HepG2 (cell line): ENCODE data around the gene TVP23A. TPM values are rescaled to one million over a fixed set of nuclear protein-coding genes. Genes with fewer than 3 reads are reported as not detected.
A peak's percentile ranks its signal among the peaks of the same experiment; 100 is the strongest.

ENCODE experiments used
- ATAD3A ChIP-seq: sonication (generic); formaldehyde crosslinking; IDR thresholded peaks from 2 replicates; pipeline ENCODE4 v1.4.0; 2020; ENCODE audit warnings: missing genetic modification reagents
- CREB1 ChIP-seq, 2 experiments: fragments of 450-650 bp in 1 of 2; IDR thresholded peaks; 2 replicates each; pipeline ENCODE4 v1.6.1; 2016 to 2017; ENCODE audit warnings: control low read depth in 1 of 2, mild to moderate bottlenecking in 1 of 2, missing compliant biosample characterization in 1 of 2, missing genetic modification characterization in 1 of 2
- FLYWCH1 ChIP-seq: sonication (generic); formaldehyde crosslinking; IDR thresholded peaks from 2 replicates; pipeline ENCODE4 v1.8.1; 2023; ENCODE audit warnings: mild to moderate bottlenecking, missing genetic modification reagents
- FOXM1 ChIP-seq: sonication (generic); formaldehyde crosslinking; IDR thresholded peaks from 2 replicates; pipeline ENCODE4 v1.5.0; 2020; ENCODE audit warnings: missing genetic modification reagents
- NR0B2 ChIP-seq: sonication (generic); formaldehyde crosslinking; IDR thresholded peaks from 2 replicates; pipeline ENCODE4 v1.4.0; 2020; ENCODE audit warnings: mild to moderate bottlenecking, missing genetic modification reagents
- PHB2 ChIP-seq: fragments of 450-650 bp; IDR thresholded peaks from 2 replicates; pipeline ENCODE4 v1.6.1; 2018; ENCODE audit not compliant: partially characterized antibody
- PHF21A ChIP-seq: sonication (generic); formaldehyde crosslinking; IDR thresholded peaks from 2 replicates; pipeline ENCODE4 v1.5.0; 2020; ENCODE audit warnings: mild to moderate bottlenecking, missing genetic modification reagents
- POLR2AphosphoS5 ChIP-seq: IDR thresholded peaks from 2 replicates; pipeline ENCODE4 v1.6.1; 2012; ENCODE audit warnings: low read depth, low read length
- SRF ChIP-seq: IDR thresholded peaks from 2 replicates; pipeline ENCODE4 v1.6.1; 2011; ENCODE audit warnings: mild to moderate bottlenecking, low read depth, low read length, moderate library complexity
- TERF1 ChIP-seq: sonication (generic); formaldehyde crosslinking; IDR thresholded peaks from 2 replicates; pipeline ENCODE4 v1.8.0; 2022; ENCODE audit warnings: mild to moderate bottlenecking, missing genetic modification reagents, moderate library complexity
- YEATS4 ChIP-seq: sonication (generic); formaldehyde crosslinking; IDR thresholded peaks from 2 replicates; pipeline ENCODE4 v1.4.0; 2020; ENCODE audit warnings: missing genetic modification reagents, borderline replicate concordance
- ZNF225 ChIP-seq: sonication (generic); formaldehyde crosslinking; IDR thresholded peaks from 2 replicates; pipeline ENCODE4 v1.4.0; 2020; ENCODE audit warnings: mild to moderate bottlenecking, missing genetic modification reagents
- ZNF44 ChIP-seq: sonication (generic); formaldehyde crosslinking; IDR thresholded peaks from 2 replicates; pipeline ENCODE4 v1.5.1; 2020; ENCODE audit warnings: mild to moderate bottlenecking, missing genetic modification reagents
- ZNF460 ChIP-seq: sonication (generic); formaldehyde crosslinking; IDR thresholded peaks from 2 replicates; pipeline ENCODE4 v1.5.1; 2020; ENCODE audit warnings: missing genetic modification reagents, mild to moderate bottlenecking, borderline replicate concordance
- ZNF605 ChIP-seq: sonication (generic); formaldehyde crosslinking; IDR thresholded peaks from 2 replicates; pipeline ENCODE4 v1.8.0; 2022; ENCODE audit warnings: mild to moderate bottlenecking, missing genetic modification reagents
- ZNF629 ChIP-seq: sonication (generic); formaldehyde crosslinking; conservative IDR thresholded peaks from 2 replicates; pipeline ENCODE4 v1.5.0; 2020; ENCODE audit warnings: missing genetic modification reagents
- ZNF652 ChIP-seq: IDR thresholded peaks from 2 replicates; pipeline ENCODE4 v1.6.1; 2016; ENCODE audit warnings: low read depth, borderline replicate concordance
- ZNF709 ChIP-seq: sonication (generic); formaldehyde crosslinking; IDR thresholded peaks from 2 replicates; pipeline ENCODE4 v1.5.0; 2020; ENCODE audit warnings: mild to moderate bottlenecking, missing genetic modification reagents
- polyA plus RNA-seq, 8 experiments: library from polyadenylated mRNA; depleted of rRNA in 3 of 8; stranded (reverse) in 7 of 8; unstranded in 1 of 8; fragments of >200 nt; fragmentation: Illumina TruSeq in 4 of 8; extraction: Trizol in 4 of 8; gene quantifications; 2 replicates each; pipeline versions ENCODE4 v1.2.1 to v1.2.3, GENCODE V29; 2011 to 2016; ENCODE audit warnings: low read depth in 4 of 8, missing spikeins in 1 of 8, mixed read lengths in 1 of 8; ENCODE audit not compliant: insufficient read depth in 1 of 8
- total RNA-seq, 5 experiments: library from RNA; depleted of rRNA; stranded (reverse); fragments of >200 nt; fragmentation: Illumina TruSeq; extraction: Trizol; gene quantifications; 2 replicates each; pipeline ENCODE4 v1.2.3, GENCODE V29; 2016; ENCODE audit warnings: low read depth in 1 of 5
- TF ChIP-seq, protein P1 (sequence below): sonication (generic); formaldehyde crosslinking; IDR thresholded peaks from 2 replicates; pipeline ENCODE4 v1.9.0; 2021; ENCODE audit warnings: missing genetic modification reagents, borderline replicate concordance
- TF ChIP-seq, protein P2 (sequence below): sonication (generic); formaldehyde crosslinking; IDR thresholded peaks from 2 replicates; pipeline ENCODE4 v1.5.0; 2020; ENCODE audit warnings: missing genetic modification reagents
- TF ChIP-seq, protein P3 (sequence below): sonication (generic); formaldehyde crosslinking; IDR thresholded peaks from 2 replicates; pipeline ENCODE4 v1.4.0; 2020; ENCODE audit warnings: missing genetic modification reagents

Gene TVP23A
- total and polyA plus RNA-seq, 2 of the 13 experiments (the other 11 are each of a cell fraction or from before 2014, with no cell fraction given) = not detected

DNA sequence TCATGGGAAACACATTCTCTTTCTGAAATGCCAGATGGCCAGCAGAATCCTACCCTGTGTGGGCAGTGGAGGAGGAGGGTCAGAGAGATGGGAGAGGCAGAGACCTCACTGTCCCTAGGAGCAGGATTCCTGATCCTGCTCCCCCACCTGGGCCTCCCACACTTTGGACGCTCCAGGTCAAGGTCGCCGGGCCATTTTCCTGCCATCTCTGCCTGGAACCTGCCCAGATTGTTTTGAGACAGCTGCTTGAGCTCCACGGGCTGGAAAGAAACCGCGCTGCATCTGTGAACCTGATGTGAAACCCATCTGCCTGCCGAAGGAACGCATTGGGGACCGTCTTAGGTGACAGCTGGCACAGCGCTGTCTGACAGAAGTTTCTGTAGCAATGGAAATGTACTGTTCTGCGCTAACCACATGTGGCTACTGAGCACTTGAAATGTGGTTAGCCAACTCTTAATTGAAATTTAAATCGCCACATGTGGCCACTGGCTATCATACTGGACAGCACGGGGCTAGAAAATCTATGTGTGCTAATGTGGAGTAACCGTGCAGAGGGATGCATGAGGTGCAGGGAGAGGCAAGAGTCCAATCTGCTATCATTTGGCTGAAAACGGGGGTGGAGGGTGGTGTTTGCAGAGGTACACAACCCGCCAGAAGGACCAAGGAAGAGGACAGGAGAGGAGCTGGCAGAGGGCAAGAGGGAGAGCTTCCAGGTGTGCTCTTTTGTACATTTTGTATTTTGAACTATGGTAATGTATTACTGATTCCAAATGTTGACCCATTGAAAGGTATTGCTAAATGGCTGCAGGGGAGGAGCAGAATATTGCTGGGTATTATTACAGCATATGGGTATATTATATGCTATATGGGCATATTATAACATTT, 90.3 kb downstream of the TVP23A start (continued):
- TF ChIP-seq CREB1 (IDR thresholded peaks at IDR 0.05) (no peak), CREB1 (CRISPR knock-in tag; IDR thresholded peaks at IDR 0.05) (no peak), POLR2AphosphoS5 (no peak), ZNF605 (CRISPR knock-in tag) (peak; percentile 32; the same call in 1 of the 2 replicates), ZNF709 (CRISPR knock-in tag) (no peak), SRF (no peak), ZNF44 (CRISPR knock-in tag) (no peak), ZNF225 (peak; percentile 72; the same call in 1 of the 2 replicates), YEATS4 (CRISPR knock-in tag) (no peak; the same call in 1 of the 2 replicates), FOXM1 (CRISPR knock-in tag) (no peak), FLYWCH1 (no peak), TERF1 (CRISPR knock-in tag) (no peak), ZNF629 (CRISPR knock-in tag) (no peak), PHF21A (CRISPR knock-in tag) (no peak), ZNF652 (CRISPR knock-in tag) (0 out of 2 replicates have a peak, but pooled peaks have one; percentile 16), ZNF460 (CRISPR knock-in tag) (no peak; the same call in 1 of the 2 replicates), ATAD3A (CRISPR knock-in tag) (no peak), PHB2 (no peak), NR0B2 (no peak)
- TF ChIP-seq, protein P1, sequence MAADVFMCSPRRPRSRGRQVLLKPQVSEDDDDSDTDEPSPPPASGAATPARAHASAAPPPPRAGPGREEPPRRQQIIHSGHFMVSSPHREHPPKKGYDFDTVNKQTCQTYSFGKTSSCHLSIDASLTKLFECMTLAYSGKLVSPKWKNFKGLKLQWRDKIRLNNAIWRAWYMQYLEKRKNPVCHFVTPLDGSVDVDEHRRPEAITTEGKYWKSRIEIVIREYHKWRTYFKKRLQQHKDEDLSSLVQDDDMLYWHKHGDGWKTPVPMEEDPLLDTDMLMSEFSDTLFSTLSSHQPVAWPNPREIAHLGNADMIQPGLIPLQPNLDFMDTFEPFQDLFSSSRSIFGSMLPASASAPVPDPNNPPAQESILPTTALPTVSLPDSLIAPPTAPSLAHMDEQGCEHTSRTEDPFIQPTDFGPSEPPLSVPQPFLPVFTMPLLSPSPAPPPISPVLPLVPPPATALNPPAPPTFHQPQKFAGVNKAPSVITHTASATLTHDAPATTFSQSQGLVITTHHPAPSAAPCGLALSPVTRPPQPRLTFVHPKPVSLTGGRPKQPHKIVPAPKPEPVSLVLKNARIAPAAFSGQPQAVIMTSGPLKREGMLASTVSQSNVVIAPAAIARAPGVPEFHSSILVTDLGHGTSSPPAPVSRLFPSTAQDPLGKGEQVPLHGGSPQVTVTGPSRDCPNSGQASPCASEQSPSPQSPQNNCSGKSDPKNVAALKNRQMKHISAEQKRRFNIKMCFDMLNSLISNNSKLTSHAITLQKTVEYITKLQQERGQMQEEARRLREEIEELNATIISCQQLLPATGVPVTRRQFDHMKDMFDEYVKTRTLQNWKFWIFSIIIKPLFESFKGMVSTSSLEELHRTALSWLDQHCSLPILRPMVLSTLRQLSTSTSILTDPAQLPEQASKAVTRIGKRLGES (CRISPR knock-in tag) = no peak
- TF ChIP-seq, protein P2, sequence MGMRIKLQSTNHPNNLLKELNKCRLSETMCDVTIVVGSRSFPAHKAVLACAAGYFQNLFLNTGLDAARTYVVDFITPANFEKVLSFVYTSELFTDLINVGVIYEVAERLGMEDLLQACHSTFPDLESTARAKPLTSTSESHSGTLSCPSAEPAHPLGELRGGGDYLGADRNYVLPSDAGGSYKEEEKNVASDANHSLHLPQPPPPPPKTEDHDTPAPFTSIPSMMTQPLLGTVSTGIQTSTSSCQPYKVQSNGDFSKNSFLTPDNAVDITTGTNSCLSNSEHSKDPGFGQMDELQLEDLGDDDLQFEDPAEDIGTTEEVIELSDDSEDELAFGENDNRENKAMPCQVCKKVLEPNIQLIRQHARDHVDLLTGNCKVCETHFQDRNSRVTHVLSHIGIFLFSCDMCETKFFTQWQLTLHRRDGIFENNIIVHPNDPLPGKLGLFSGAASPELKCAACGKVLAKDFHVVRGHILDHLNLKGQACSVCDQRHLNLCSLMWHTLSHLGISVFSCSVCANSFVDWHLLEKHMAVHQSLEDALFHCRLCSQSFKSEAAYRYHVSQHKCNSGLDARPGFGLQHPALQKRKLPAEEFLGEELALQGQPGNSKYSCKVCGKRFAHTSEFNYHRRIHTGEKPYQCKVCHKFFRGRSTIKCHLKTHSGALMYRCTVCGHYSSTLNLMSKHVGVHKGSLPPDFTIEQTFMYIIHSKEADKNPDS (CRISPR knock-in tag) = 0 out of 2 replicates have a peak, but pooled peaks have one; percentile 25
- TF ChIP-seq, protein P3, sequence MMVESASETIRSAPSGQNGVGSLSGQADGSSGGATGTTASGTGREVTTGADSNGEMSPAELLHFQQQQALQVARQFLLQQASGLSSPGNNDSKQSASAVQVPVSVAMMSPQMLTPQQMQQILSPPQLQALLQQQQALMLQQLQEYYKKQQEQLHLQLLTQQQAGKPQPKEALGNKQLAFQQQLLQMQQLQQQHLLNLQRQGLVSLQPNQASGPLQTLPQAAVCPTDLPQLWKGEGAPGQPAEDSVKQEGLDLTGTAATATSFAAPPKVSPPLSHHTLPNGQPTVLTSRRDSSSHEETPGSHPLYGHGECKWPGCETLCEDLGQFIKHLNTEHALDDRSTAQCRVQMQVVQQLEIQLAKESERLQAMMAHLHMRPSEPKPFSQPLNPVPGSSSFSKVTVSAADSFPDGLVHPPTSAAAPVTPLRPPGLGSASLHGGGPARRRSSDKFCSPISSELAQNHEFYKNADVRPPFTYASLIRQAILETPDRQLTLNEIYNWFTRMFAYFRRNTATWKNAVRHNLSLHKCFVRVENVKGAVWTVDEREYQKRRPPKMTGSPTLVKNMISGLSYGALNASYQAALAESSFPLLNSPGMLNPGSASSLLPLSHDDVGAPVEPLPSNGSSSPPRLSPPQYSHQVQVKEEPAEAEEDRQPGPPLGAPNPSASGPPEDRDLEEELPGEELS = peak; percentile 61; the same call in 1 of the 2 replicates
